ENCODE data around the gene GJC3.
"Not testable (repeated sequence)": the region's sequence is repeated elsewhere in the genome, so short reads cannot be mapped to it uniquely, and the experiment has no call there.

GJC3 gene, protein sequence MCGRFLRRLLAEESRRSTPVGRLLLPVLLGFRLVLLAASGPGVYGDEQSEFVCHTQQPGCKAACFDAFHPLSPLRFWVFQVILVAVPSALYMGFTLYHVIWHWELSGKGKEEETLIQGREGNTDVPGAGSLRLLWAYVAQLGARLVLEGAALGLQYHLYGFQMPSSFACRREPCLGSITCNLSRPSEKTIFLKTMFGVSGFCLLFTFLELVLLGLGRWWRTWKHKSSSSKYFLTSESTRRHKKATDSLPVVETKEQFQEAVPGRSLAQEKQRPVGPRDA
- 0 to 0.32 (median 0) reads per million in 9 experiments for total RNA-seq

DNA sequence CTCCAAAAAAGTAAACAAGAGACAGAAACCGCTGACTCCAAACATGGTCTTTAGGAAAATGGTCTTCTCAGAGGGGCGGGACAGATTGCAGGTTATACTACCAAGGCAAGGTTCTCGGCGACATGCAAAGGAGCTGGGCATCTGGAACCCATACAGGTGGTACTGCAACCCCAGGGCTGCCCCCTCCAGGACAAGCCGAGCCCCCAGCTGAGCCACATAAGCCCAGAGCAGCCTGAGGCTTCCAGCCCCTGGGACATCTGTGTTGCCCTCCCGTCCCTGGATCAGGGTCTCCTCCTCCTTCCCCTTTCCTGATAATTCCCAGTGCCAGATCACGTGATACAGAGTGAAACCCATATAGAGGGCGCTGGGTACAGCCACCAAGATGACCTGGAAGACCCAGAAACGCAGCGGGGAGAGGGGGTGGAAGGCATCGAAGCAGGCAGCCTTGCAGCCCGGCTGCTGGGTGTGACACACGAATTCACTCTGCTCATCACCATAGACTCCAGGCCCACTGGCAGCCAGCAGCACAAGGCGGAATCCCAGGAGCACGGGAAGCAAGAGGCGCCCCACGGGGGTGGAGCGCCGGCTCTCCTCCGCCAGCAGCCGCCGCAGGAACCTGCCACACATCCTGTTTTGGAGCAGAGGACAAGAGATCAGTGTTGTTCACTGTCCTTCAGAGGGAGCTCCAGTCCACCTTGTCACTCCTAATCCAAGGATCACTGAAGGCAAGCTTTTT is at the start of gene GJC3:
GJC3 (minus strand) TSS at position 627 of the 736 bp plus-strand sequence; CDS start at position 627, 0 bp downstream.
- Mint-ChIP-seq H3K27ac (no peak within 1 kb of the TSS), H3K4me1 (ENCODE audit: low read depth in 2 of 2) (peaks cover 10 to 12% of the 10 kb centered on the region in 2 donors), H3K9me3 (no peaks in the 10 kb centered on the region), H3K4me3 (peak within 1 kb of the TSS; percentile 51 to 52), H3K36me3 (ENCODE audit: insufficient read depth) (no peaks in the 10 kb centered on the region), H3K27me3 (peaks cover 64 to 73% of the 10 kb centered on the region in 2 donors)
- ATAC-seq (replicated peaks) = peak; percentile 81
- peak in 1 of 3 experiments; percentile 12 for DNase-seq

DNA sequence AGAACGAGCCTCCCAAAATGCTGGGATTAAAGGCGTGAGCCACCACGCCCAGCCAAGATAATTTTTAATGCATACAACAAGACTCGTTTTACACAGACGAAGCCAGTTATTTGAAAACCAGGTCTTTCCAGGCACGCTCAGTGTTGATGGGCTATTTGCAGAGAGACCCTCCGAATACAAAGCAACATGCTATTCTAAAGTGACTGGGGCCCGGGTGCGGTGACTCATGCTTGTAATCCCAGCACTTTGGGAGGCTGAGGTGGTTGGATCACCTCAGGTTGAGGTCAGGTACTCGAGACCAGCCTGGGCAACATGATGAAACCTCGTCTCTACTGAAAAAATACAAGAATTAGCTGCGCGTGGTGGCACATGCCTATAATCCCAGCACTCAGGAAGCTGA is 47.2 kb upstream of the GJC3 start:
- no peak overlapping the region for H3K4me3 Mint-ChIP-seq
- DNase-seq (no peak), ATAC-seq (replicated peaks) (no peak)
- peaks cover 4 to 5% of the 10 kb centered on the region in 2 donors for H3K4me1 Mint-ChIP-seq (ENCODE audit: low read depth in 2 of 2)
- H3K27me3 Mint-ChIP-seq = peaks cover 52 to 68% of the 10 kb centered on the region in 2 donors
- no peaks in the 10 kb centered on the region for H3K9me3 Mint-ChIP-seq
- H3K36me3 Mint-ChIP-seq (ENCODE audit: insufficient read depth) = peaks cover 3% of the 10 kb centered on the region
- no peak overlapping the region for H3K27ac Mint-ChIP-seq

GRCh38 chr7:99975782-99976521 is 46.5 kb upstream of the GJC3 start, which contains the start of gene AZGP1:
Gene AZGP1 (minus strand): TSS chr7:99976031. CDS start chr7:99976020, 11 bp downstream.
- peaks cover 3% of the 10 kb centered on the region for H3K36me3 Mint-ChIP-seq (ENCODE audit: insufficient read depth)
- H3K9me3 Mint-ChIP-seq = no peaks in the 10 kb centered on the region
- no peak within 1 kb of the TSS for H3K27ac Mint-ChIP-seq
- DNase-seq (no peak), ATAC-seq (replicated peaks) (no peak)
- peaks cover 54 to 75% of the 10 kb centered on the region in 2 donors for H3K27me3 Mint-ChIP-seq
- no peak within 1 kb of the TSS for H3K4me3 Mint-ChIP-seq
- peaks cover 4 to 5% of the 10 kb centered on the region in 2 donors for H3K4me1 Mint-ChIP-seq (ENCODE audit: low read depth in 2 of 2)

GRCh38 chr7:99974681-99975080 is 45.3 kb upstream of the GJC3 start:
- Mint-ChIP-seq H3K27me3 (peaks cover 65 to 84% of the 10 kb centered on the region in 2 donors), H3K4me1 (ENCODE audit: low read depth in 2 of 2) (peaks cover 1 to 2% of the 10 kb centered on the region in 2 donors), H3K4me3 (no peak overlapping the region), H3K36me3 (ENCODE audit: insufficient read depth) (peaks cover 3% of the 10 kb centered on the region), H3K9me3 (no peaks in the 10 kb centered on the region), H3K27ac (no peak overlapping the region)
- no peak for DNase-seq
- ATAC-seq (replicated peaks) = no peak

DNA sequence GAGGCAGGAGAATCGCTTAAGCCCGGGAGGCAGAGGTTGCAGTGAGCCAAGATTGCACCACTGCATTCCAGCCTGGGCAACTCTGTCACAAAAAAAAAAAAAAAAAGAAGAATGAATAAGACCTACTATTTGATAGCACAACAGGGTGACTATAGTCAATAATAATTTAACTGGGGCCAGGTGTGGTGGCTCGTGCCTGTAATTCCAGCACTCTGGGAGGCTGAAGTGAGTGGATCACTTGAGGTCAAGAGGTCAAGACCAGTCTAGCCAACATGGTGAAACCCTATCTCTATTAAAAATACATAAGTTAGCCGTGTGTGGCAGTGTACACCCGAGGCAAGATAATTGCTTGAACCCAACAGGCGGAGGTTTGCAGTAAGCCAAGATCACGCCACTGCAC is 44.4 kb upstream of the GJC3 start:
- H3K36me3 Mint-ChIP-seq (ENCODE audit: insufficient read depth); ATAC-seq (replicated peaks); DNase-seq; H3K27ac Mint-ChIP-seq; H3K4me1 Mint-ChIP-seq (ENCODE audit: low read depth in 2 of 2); H3K9me3 Mint-ChIP-seq; H3K4me3 Mint-ChIP-seq: not testable (repeated sequence)
- H3K27me3 Mint-ChIP-seq = peaks cover 56 to 77% of the 10 kb centered on the region in 2 donors

- H3K27ac Mint-ChIP-seq = no peak overlapping the region
- H3K9me3 Mint-ChIP-seq = no peaks in the 10 kb centered on the region
- no peak for ATAC-seq (replicated peaks)
- peaks cover 57 to 81% of the 10 kb centered on the region in 2 donors for H3K27me3 Mint-ChIP-seq
- no peaks in the 10 kb centered on the region for H3K4me1 Mint-ChIP-seq (ENCODE audit: low read depth in 2 of 2)
- H3K4me3 Mint-ChIP-seq = no peak overlapping the region
- H3K36me3 Mint-ChIP-seq (ENCODE audit: insufficient read depth) = no peaks in the 10 kb centered on the region
- DNase-seq = no peak
Observed at GRCh38 chr7:99971242-99971641, 41.8 kb upstream of the GJC3 start.

GRCh38 chr7:99969813-99970212 is 40.4 kb upstream of the GJC3 start:
- DNase-seq; H3K27ac Mint-ChIP-seq; H3K4me3 Mint-ChIP-seq; ATAC-seq (replicated peaks); H3K4me1 Mint-ChIP-seq (ENCODE audit: low read depth in 2 of 2); H3K36me3 Mint-ChIP-seq (ENCODE audit: insufficient read depth); H3K9me3 Mint-ChIP-seq: not testable (repeated sequence)
- H3K27me3 Mint-ChIP-seq = peaks cover 59 to 81% of the 10 kb centered on the region in 2 donors

DNA sequence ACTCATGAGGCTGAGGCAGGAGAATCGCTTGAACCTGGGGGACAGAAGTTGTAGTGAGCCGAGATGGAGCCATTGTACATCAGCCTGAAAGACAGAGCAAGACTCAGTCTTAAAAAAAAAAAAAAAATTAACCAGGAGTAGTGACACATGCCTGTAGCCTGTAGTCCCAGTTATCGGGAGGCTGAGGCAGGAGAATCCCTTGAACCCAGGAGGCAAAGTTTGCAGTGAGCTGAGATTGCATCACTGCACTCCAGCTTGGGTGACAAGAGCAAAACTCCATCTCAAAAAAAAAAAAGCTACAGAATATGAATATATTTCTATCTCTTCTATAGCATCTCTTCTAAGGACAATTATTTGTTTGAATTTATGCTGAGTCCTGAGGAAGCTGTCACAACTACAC is 39.9 kb upstream of the GJC3 start:
- Mint-ChIP-seq H3K9me3 (no peaks in the 10 kb centered on the region), H3K27me3 (peaks cover 65 to 86% of the 10 kb centered on the region in 2 donors), H3K4me1 (ENCODE audit: low read depth in 2 of 2) (no peaks in the 10 kb centered on the region), H3K27ac (no peak overlapping the region), H3K4me3 (no peak overlapping the region), H3K36me3 (ENCODE audit: insufficient read depth) (no peaks in the 10 kb centered on the region)
- DNase-seq = no peak
- ATAC-seq (replicated peaks) = no peak

DNA sequence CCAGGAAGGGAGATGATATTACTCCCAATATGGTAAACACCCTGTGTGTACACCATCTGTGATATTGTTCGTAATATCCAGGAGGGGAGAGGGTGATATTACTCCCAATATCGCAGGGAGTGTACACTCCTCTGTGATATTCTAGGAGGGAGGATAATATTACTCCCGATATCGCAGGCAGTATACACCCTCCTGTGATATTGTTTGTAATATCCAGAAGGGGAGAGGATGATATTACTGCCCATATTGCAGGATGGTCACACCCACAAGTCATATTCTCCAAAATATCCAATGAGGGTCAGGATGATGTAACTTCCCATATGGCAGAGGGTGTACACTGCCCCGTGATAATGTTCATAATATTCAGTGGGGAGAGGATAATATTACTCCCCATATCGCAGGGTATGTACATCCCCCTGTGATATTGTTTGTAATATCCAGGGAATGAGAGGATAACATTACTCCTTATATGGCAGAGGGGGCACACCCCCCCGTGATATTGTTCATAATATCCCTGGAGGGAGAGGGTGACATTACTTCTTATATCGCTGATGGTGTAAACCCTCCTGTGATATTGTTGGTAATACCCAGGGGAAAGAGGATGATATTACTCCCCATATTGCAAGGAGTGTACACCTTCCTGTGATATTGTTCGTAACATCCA is 29.3 kb upstream of the GJC3 start:
- no peak overlapping the region for H3K4me3 Mint-ChIP-seq
- H3K4me1 Mint-ChIP-seq (ENCODE audit: low read depth in 2 of 2) = no peaks in the 10 kb centered on the region
- DNase-seq = no peak
- H3K27me3 Mint-ChIP-seq = peaks cover 76 to 90% of the 10 kb centered on the region in 2 donors
- ATAC-seq (replicated peaks) = no peak
- H3K36me3 Mint-ChIP-seq (ENCODE audit: insufficient read depth) = no peaks in the 10 kb centered on the region
- no peaks in the 10 kb centered on the region for H3K9me3 Mint-ChIP-seq
- H3K27ac Mint-ChIP-seq = no peak overlapping the region

- Mint-ChIP-seq H3K4me3 (no peak overlapping the region), H3K9me3 (no peaks in the 10 kb centered on the region), H3K4me1 (ENCODE audit: low read depth in 2 of 2) (no peaks in the 10 kb centered on the region), H3K27me3 (peaks cover 44 to 59% of the 10 kb centered on the region in 2 donors), H3K27ac (no peak overlapping the region), H3K36me3 (ENCODE audit: insufficient read depth) (no peaks in the 10 kb centered on the region)
- no peak for ATAC-seq (replicated peaks)
- no peak for DNase-seq
Observed at GRCh38 chr7:99955247-99955646, 25.8 kb upstream of the GJC3 start.

DNA sequence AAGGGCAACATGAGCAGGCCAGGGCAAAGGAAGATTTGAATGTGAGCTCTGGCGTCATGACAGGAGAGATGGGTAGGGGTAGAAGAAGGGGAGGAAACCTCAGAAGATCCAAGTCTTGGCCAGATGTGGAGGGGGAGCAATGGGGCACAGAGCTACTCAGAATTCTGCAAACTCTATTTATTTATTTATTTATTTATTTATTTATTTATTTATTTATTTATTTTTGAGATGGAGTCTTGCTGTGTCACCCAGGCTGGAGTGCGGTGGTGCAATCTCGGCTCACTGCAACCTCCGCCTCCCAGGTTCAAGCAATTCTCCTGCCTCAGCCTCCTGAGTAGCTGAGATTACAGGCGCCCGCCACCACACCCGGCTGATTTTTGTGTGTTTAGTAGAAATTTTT is 25.2 kb upstream of the GJC3 start:
- H3K36me3 Mint-ChIP-seq (ENCODE audit: insufficient read depth); DNase-seq: not testable (repeated sequence)
- H3K27me3 Mint-ChIP-seq = peaks cover 38 to 59% of the 10 kb centered on the region in 2 donors

DNA sequence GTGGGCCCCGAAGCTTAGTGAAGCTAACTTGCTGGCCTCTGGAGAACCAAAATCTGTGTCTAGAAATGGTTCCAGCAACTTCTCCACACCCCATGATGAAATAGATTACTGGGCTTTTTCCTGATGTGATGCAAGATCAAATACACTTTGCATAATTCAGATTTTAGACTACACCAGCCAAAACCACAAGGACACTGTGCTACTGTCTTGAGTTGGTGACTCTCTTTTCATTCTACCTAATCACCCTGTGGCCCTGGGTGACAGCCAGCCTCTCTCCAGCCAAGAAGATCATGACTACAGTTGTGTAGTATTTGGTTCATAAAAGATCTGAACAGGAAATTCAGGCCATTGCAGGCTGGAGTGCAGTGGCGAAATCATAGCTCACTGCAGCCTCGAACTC is 24.2 kb upstream of the GJC3 start:
- Mint-ChIP-seq H3K36me3 (ENCODE audit: insufficient read depth) (no peaks in the 10 kb centered on the region), H3K4me1 (ENCODE audit: low read depth in 2 of 2) (no peaks in the 10 kb centered on the region), H3K27ac (no peak overlapping the region), H3K9me3 (no peaks in the 10 kb centered on the region), H3K4me3 (no peak overlapping the region), H3K27me3 (peaks cover 33 to 59% of the 10 kb centered on the region in 2 donors)
- ATAC-seq (replicated peaks) (no peak), DNase-seq (no peak)

More for the DNA sequence above, 25.2 kb upstream of the GJC3 start:
- ATAC-seq (replicated peaks); H3K9me3 Mint-ChIP-seq; H3K4me1 Mint-ChIP-seq (ENCODE audit: low read depth in 2 of 2); H3K4me3 Mint-ChIP-seq; H3K27ac Mint-ChIP-seq: not testable (repeated sequence)

- not testable (repeated sequence) for ATAC-seq (replicated peaks); H3K9me3 Mint-ChIP-seq; H3K27ac Mint-ChIP-seq; H3K4me1 Mint-ChIP-seq (ENCODE audit: low read depth in 2 of 2); H3K36me3 Mint-ChIP-seq (ENCODE audit: insufficient read depth); H3K4me3 Mint-ChIP-seq; DNase-seq
- peaks cover 34 to 59% of the 10 kb centered on the region in 2 donors for H3K27me3 Mint-ChIP-seq
Observed at GRCh38 chr7:99952649-99953048, 23.2 kb upstream of the GJC3 start.
